ENCODE data around the gene REG3A. TPM values are rescaled to one million over a fixed set of nuclear protein-coding genes. Genes with fewer than 3 reads are reported as not detected.

REG3A gene
- polyA plus RNA-seq (2013, experiment 1 of 2): not detected
- polyA plus RNA-seq (2013, experiment 2 of 2): not detected

DNA sequence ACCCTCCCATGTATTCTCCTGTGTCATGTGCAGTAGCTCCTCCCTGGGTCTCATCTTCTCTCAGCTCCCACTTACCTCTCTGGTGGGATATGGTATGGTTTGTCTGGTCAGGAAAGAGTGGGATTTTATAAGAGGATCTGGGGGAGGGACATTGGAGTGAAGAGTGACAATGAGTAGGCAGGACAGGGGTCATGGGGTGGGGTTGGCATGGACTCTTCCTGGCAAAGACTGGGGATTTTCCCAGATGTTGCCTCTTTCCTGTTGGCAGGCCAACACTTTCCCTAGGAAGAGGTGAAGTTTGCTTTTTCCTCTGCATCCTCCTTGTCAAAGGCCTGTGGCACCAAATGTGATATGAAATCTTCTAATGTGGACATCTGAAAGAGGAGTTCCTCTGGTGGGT, at the start of gene REG3A:
Gene REG3A (minus strand): TSS at position 101 of the 400 bp plus-strand sequence. CDS start 348 bp downstream, outside the sequence.
- Histone ChIP-seq H3K4me1 (ENCODE audit: control insufficient read depth, low read depth, low read length) (no peaks in the 10 kb centered on the region), H3K27me3 (ENCODE audit: insufficient read depth, low read length, poor library complexity) (no peaks in the 10 kb centered on the region), H3K18ac (ENCODE audit: low read length) (no peak within 1 kb of the TSS), H2AK5ac (ENCODE audit: low read length) (no peak within 1 kb of the TSS), H3K27ac (ENCODE audit: low read depth, low read length) (no peak within 1 kb of the TSS), H3K79me2 (ENCODE audit: control insufficient read depth, insufficient read depth, low read length) (no peaks in the 10 kb centered on the region), H2BK5ac (ENCODE audit: low read length) (no peak within 1 kb of the TSS), H4K8ac (ENCODE audit: low read depth, low read length) (no peak within 1 kb of the TSS), H3K9ac (ENCODE audit: low read length) (no peak within 1 kb of the TSS), H2BK15ac (replicated peaks; ENCODE audit: low read depth) (no peak within 1 kb of the TSS), H2BK120ac (ENCODE audit: low read depth, low read length) (no peak within 1 kb of the TSS), H3K23ac (ENCODE audit: low read length) (no peak within 1 kb of the TSS), H3K4ac (ENCODE audit: low read depth, low read length) (no peak within 1 kb of the TSS), H3K4me2 (ENCODE audit: low read length) (no peak within 1 kb of the TSS), H4K5ac (ENCODE audit: low read length) (no peak within 1 kb of the TSS), H3K79me1 (ENCODE audit: low read length) (no peaks in the 10 kb centered on the region), H3K4me3 (ENCODE audit: low read length) (no peak within 1 kb of the TSS), H3K56ac (ENCODE audit: low read length) (no peak within 1 kb of the TSS), H3K36me3 (ENCODE audit: control insufficient read depth, insufficient read depth, low read length) (no peaks in the 10 kb centered on the region)
- no peak for DNase-seq

DNA sequence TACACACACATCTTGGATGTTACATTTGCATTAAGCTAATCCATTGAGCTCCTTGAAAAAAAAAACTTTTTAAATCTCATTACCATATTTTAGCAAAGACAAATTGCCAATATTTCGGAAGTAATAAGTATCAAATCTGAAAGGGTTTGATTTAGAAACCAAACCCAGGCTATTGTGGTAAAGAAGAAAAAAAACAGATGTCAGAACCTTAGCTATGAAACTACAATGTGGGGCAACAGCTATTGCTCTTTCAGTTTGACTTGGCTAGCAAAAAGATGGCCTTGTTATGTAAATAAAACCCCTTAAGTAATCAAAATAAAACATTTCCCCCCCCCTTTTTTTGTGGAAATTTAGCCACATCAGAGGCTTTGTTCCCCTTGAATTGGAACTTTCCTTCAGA, 41.2 kb upstream of the REG3A start:
- Histone ChIP-seq H3K23ac (ENCODE audit: low read length) (no peak overlapping the region), H3K4me3 (ENCODE audit: low read length) (no peak overlapping the region), H3K79me2 (ENCODE audit: control insufficient read depth, insufficient read depth, low read length) (no peaks in the 10 kb centered on the region), H2BK120ac (ENCODE audit: low read depth, low read length) (no peak overlapping the region), H2AK5ac (ENCODE audit: low read length) (no peak overlapping the region), H4K8ac (ENCODE audit: low read depth, low read length) (no peak overlapping the region), H3K4ac (ENCODE audit: low read depth, low read length) (no peak overlapping the region), H4K5ac (ENCODE audit: low read length) (no peak overlapping the region), H2BK15ac (replicated peaks; ENCODE audit: low read depth) (no peak overlapping the region), H3K4me1 (ENCODE audit: control insufficient read depth, low read depth, low read length) (no peaks in the 10 kb centered on the region), H3K36me3 (ENCODE audit: control insufficient read depth, insufficient read depth, low read length) (no peaks in the 10 kb centered on the region), H3K56ac (ENCODE audit: low read length) (no peak overlapping the region), H3K18ac (ENCODE audit: low read length) (no peak overlapping the region), H3K4me2 (ENCODE audit: low read length) (no peak overlapping the region), H2BK5ac (ENCODE audit: low read length) (no peak overlapping the region), H3K27ac (ENCODE audit: low read depth, low read length) (no peak overlapping the region), H3K79me1 (ENCODE audit: low read length) (no peaks in the 10 kb centered on the region), H3K27me3 (ENCODE audit: insufficient read depth, low read length, poor library complexity) (no peaks in the 10 kb centered on the region), H3K9ac (ENCODE audit: low read length) (no peak overlapping the region)
- WGBS (ENCODE audit: extremely low coverage, insufficient coverage, low lambda C conversion rate): no CpG with 5 or more reads among the region's 1 CpG
- DNase-seq: no peak

DNA sequence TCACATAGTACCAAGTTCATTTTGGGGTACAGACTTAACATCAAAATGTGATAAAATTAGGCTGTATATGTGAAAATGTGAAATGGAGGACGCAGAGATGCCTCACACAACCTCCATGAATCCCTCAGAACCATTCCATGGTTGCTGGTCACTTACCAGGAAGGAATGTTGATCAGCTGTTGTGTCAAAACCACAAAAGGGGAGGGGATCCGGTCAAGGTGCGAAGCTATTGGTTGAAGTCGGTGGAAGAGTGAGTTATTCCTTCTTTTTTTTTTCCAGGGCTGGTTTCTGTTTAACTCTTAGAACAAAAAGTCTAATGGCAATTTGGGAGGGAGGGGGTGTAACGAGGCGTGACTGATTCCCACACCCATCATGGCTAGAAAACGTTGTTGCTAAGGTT, 32.3 kb upstream of the REG3A start:
- DNase-seq: peak; percentile 28
- Histone ChIP-seq H3K23ac (ENCODE audit: low read length) (no peak overlapping the region), H4K5ac (ENCODE audit: low read length) (no peak overlapping the region), H2BK5ac (ENCODE audit: low read length) (no peak overlapping the region), H3K4ac (ENCODE audit: low read depth, low read length) (no peak overlapping the region), H3K9ac (ENCODE audit: low read length) (no peak overlapping the region), H3K27ac (ENCODE audit: low read depth, low read length) (no peak overlapping the region), H3K27me3 (ENCODE audit: insufficient read depth, low read length, poor library complexity) (no peaks in the 10 kb centered on the region), H2BK15ac (replicated peaks; ENCODE audit: low read depth) (no peak overlapping the region), H2AK5ac (ENCODE audit: low read length) (no peak overlapping the region), H3K4me3 (ENCODE audit: low read length) (no peak overlapping the region), H3K79me2 (ENCODE audit: control insufficient read depth, insufficient read depth, low read length) (no peaks in the 10 kb centered on the region), H3K79me1 (ENCODE audit: low read length) (no peaks in the 10 kb centered on the region), H4K8ac (ENCODE audit: low read depth, low read length) (no peak overlapping the region), H3K18ac (ENCODE audit: low read length) (no peak overlapping the region), H2BK120ac (ENCODE audit: low read depth, low read length) (no peak overlapping the region), H3K4me1 (ENCODE audit: control insufficient read depth, low read depth, low read length) (no peaks in the 10 kb centered on the region), H3K4me2 (ENCODE audit: low read length) (no peak overlapping the region), H3K36me3 (ENCODE audit: control insufficient read depth, insufficient read depth, low read length) (no peaks in the 10 kb centered on the region), H3K56ac (ENCODE audit: low read length) (no peak overlapping the region)
- no CpG with 5 or more reads among the region's 7 CpGs for WGBS (ENCODE audit: extremely low coverage, insufficient coverage, low lambda C conversion rate)

DNA sequence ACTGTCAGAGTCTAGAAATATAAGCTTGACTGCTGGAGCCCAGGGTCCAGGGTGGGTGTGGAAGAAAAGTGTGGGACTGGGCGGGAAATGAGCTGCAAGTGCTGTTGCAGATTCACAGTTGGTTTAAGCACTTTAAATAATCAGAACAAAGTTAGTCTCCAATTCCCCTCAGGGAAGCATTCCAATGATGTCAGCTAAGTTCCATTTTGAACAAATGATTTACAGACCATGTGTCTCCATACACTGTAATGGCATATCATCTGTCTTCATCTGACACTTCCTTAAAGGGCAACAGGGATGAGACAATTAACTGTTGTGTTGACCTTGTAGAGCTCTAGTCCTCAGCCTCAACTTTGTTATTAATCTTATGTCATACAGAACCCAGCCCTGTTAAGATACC, 31.5 kb upstream of the REG3A start:
- no peaks in the 10 kb centered on the region for H3K79me2 ChIP-seq (ENCODE audit: control insufficient read depth, insufficient read depth, low read length)
- no peak overlapping the region for H2BK15ac ChIP-seq (replicated peaks; ENCODE audit: low read depth)
- DNase-seq: peak; percentile 16
- H3K27ac ChIP-seq (ENCODE audit: low read depth, low read length): no peak overlapping the region
- no peak overlapping the region for H3K18ac ChIP-seq (ENCODE audit: low read length)
- H2AK5ac ChIP-seq (ENCODE audit: low read length): no peak overlapping the region
- no peak overlapping the region for H3K9ac ChIP-seq (ENCODE audit: low read length)
- H3K4me3 ChIP-seq (ENCODE audit: low read length): no peak overlapping the region
- H3K56ac ChIP-seq (ENCODE audit: low read length): no peak overlapping the region
- no peaks in the 10 kb centered on the region for H3K79me1 ChIP-seq (ENCODE audit: low read length)
- H2BK120ac ChIP-seq (ENCODE audit: low read depth, low read length): no peak overlapping the region
- H3K4me1 ChIP-seq (ENCODE audit: control insufficient read depth, low read depth, low read length): no peaks in the 10 kb centered on the region
- H4K5ac ChIP-seq (ENCODE audit: low read length): no peak overlapping the region
- no peaks in the 10 kb centered on the region for H3K36me3 ChIP-seq (ENCODE audit: control insufficient read depth, insufficient read depth, low read length)
- H3K4ac ChIP-seq (ENCODE audit: low read depth, low read length): no peak overlapping the region
- H3K23ac ChIP-seq (ENCODE audit: low read length): no peak overlapping the region
- no peaks in the 10 kb centered on the region for H3K27me3 ChIP-seq (ENCODE audit: insufficient read depth, low read length, poor library complexity)
- H4K8ac ChIP-seq (ENCODE audit: low read depth, low read length): no peak overlapping the region
- no CpG with 5 or more reads among the region's 1 CpG for WGBS (ENCODE audit: extremely low coverage, insufficient coverage, low lambda C conversion rate)
- no peak overlapping the region for H3K4me2 ChIP-seq (ENCODE audit: low read length)
- H2BK5ac ChIP-seq (ENCODE audit: low read length): no peak overlapping the region

DNA sequence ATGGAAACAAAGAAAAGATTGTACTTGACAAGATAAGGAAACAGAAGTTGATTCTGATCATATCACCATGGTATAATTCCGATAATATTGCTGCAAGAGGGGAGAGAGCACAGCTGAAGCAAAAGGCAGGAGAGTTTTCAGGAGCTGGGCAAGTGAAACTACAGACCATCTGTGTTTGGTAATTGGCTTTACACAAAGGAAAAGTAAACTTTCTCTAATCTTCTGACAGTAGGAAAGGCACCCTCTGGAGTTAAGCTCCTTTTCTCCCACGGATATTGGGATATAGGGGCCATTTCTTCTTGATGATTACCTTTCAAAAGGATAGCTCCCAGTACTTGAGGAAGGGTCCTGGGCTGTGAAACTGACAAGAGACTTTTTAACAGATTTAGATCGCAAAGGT, 29.9 kb upstream of the REG3A start:
- H3K18ac ChIP-seq (ENCODE audit: low read length): no peak overlapping the region
- H3K4me2 ChIP-seq (ENCODE audit: low read length): no peak overlapping the region
- DNase-seq: peak; percentile 71
- H2BK5ac ChIP-seq (ENCODE audit: low read length): no peak overlapping the region
- no peak overlapping the region for H4K8ac ChIP-seq (ENCODE audit: low read depth, low read length)
- no peak overlapping the region for H3K23ac ChIP-seq (ENCODE audit: low read length)
- no peak overlapping the region for H3K4me3 ChIP-seq (ENCODE audit: low read length)
- H3K27me3 ChIP-seq (ENCODE audit: insufficient read depth, low read length, poor library complexity): no peaks in the 10 kb centered on the region
- no peak overlapping the region for H3K27ac ChIP-seq (ENCODE audit: low read depth, low read length)
- H4K5ac ChIP-seq (ENCODE audit: low read length): no peak overlapping the region
- H3K56ac ChIP-seq (ENCODE audit: low read length): no peak overlapping the region
- no peak overlapping the region for H2BK120ac ChIP-seq (ENCODE audit: low read depth, low read length)
- H2AK5ac ChIP-seq (ENCODE audit: low read length): no peak overlapping the region
- no peak overlapping the region for H2BK15ac ChIP-seq (replicated peaks; ENCODE audit: low read depth)
- H3K4ac ChIP-seq (ENCODE audit: low read depth, low read length): no peak overlapping the region
- no peaks in the 10 kb centered on the region for H3K79me2 ChIP-seq (ENCODE audit: control insufficient read depth, insufficient read depth, low read length)
- no peaks in the 10 kb centered on the region for H3K36me3 ChIP-seq (ENCODE audit: control insufficient read depth, insufficient read depth, low read length)
- no peaks in the 10 kb centered on the region for H3K79me1 ChIP-seq (ENCODE audit: low read length)
- H3K4me1 ChIP-seq (ENCODE audit: control insufficient read depth, low read depth, low read length): no peaks in the 10 kb centered on the region
- WGBS (ENCODE audit: extremely low coverage, insufficient coverage, low lambda C conversion rate): no CpG with 5 or more reads among the region's 3 CpGs
- no peak overlapping the region for H3K9ac ChIP-seq (ENCODE audit: low read length)

DNA sequence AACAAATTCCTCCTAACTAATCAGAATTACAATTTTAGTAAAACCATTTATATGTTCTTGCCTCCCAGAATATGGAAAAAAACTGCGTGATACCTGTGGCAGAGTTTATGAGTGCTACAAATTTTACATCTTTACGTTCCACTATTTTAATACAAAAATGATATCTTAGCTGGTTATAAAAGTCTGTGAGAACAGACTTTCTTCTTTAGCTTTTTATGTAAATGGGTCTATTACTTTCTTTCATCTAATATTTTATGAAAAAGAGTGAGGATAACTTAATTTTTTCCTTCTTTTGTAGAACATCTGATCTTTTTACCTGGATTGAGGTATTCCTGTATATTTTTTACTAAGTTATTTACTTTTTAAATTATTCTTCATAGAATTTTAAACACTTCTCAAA, 22.1 kb upstream of the REG3A start:
- no peak for DNase-seq
- Histone ChIP-seq H2BK5ac (ENCODE audit: low read length) (no peak overlapping the region), H3K79me1 (ENCODE audit: low read length) (no peaks in the 10 kb centered on the region)

More for the DNA sequence above, 22.1 kb upstream of the REG3A start:
- Histone ChIP-seq H3K18ac (ENCODE audit: low read length) (no peak overlapping the region), H4K8ac (ENCODE audit: low read depth, low read length) (no peak overlapping the region), H3K4me3 (ENCODE audit: low read length) (no peak overlapping the region), H2BK120ac (ENCODE audit: low read depth, low read length) (no peak overlapping the region), H3K9ac (ENCODE audit: low read length) (no peak overlapping the region), H3K36me3 (ENCODE audit: control insufficient read depth, insufficient read depth, low read length) (no peaks in the 10 kb centered on the region), H3K27me3 (ENCODE audit: insufficient read depth, low read length, poor library complexity) (no peaks in the 10 kb centered on the region), H3K4ac (ENCODE audit: low read depth, low read length) (no peak overlapping the region), H3K4me1 (ENCODE audit: control insufficient read depth, low read depth, low read length) (no peaks in the 10 kb centered on the region), H3K4me2 (ENCODE audit: low read length) (no peak overlapping the region), H3K56ac (ENCODE audit: low read length) (no peak overlapping the region), H3K23ac (ENCODE audit: low read length) (no peak overlapping the region), H2AK5ac (ENCODE audit: low read length) (no peak overlapping the region), H3K79me2 (ENCODE audit: control insufficient read depth, insufficient read depth, low read length) (no peaks in the 10 kb centered on the region), H3K27ac (ENCODE audit: low read depth, low read length) (no peak overlapping the region), H4K5ac (ENCODE audit: low read length) (no peak overlapping the region), H2BK15ac (replicated peaks; ENCODE audit: low read depth) (no peak overlapping the region)
- WGBS (ENCODE audit: extremely low coverage, insufficient coverage, low lambda C conversion rate): no CpG with 5 or more reads among the region's 2 CpGs
